Uterus (tissue), 4 donors: ENCODE data around the gene OSBPL1A. TPM values are rescaled to one million over a fixed set of nuclear protein-coding genes. Genes with fewer than 3 reads are reported as not detected.

Source experiments
- DNase-seq, 2 donors: peaks; one replicate each; pipeline ENCODE4 v3.0.0-alpha.2; 2019 to 2020
- H3K27ac ChIP-seq, 2 donors: fragments of 200-600 bp; sonication (generic); 1 replicate in 1 of 2; 2 replicates in 1 of 2; pipeline ENCODE4 v1.5.1; 2016 to 2018
- H3K27me3 ChIP-seq, 2 donors: fragments of 200-600 bp; sonication (generic); one replicate each; pipeline ENCODE4 v1.5.1; 2018 to 2019; ENCODE audit warnings: control low read depth in 1 of 2
- H3K36me3 ChIP-seq, 2 donors: fragments of 200-600 bp; sonication (generic); one replicate each; pipeline ENCODE4 v1.5.1; 2019; ENCODE audit warnings: control low read depth in 1 of 2
- H3K4me1 ChIP-seq, 2 donors: fragments of 200-600 bp; sonication (generic); one replicate each; pipeline ENCODE4 v1.5.1; 2018 to 2019; ENCODE audit warnings: control low read depth in 1 of 2
- H3K4me3 ChIP-seq, 2 donors: fragments of 200-600 bp; sonication (generic); 1 replicate in 1 of 2; 2 replicates in 1 of 2; pipeline ENCODE4 v1.5.1; 2018 to 2019; ENCODE audit warnings: mild to moderate bottlenecking in 1 of 2
- H3K9me3 ChIP-seq, 2 donors: fragments of 200-600 bp; sonication (generic); one replicate each; pipeline ENCODE4 v1.5.1; 2019; ENCODE audit warnings: control low read depth in 1 of 2
- POLR2A ChIP-seq, 2 donors: fragments of 450-650 bp; IDR thresholded peaks; one replicate each; pipeline ENCODE4 v1.6.1; 2016; ENCODE audit warnings: antibody characterized with exemption in 2 of 2, mild to moderate bottlenecking in 1 of 2, moderate library complexity in 1 of 2
- intact Hi-C: fragments of 100-400 bp; cut with DNase I; formaldehyde crosslinking; loops from one replicate; pipeline ENCODE4 v1.15.1; 2023; ENCODE audit warnings: low total_unique reads
- total RNA-seq, 4 donors: library from RNA; depleted of rRNA in 3 of 4; stranded (reverse); fragments of >200 nt in 3 of 4; gene quantifications; one replicate each; pipeline versions ENCODE4 v1.1.0 to v1.2.4, GENCODE V29; 2014 to 2023
- TF ChIP-seq, protein P1 (sequence below), 4 experiments: fragments of 200-600 bp in 2 of 4; fragments of 450-650 bp in 2 of 4; sonication (generic) in 2 of 4; IDR thresholded peaks; one replicate each; pipeline ENCODE4 v1.5.1; 2016 to 2019; ENCODE audit warnings: antibody characterized with exemption in 4 of 4, mild to moderate bottlenecking in 2 of 4, moderate library complexity in 1 of 4
- donor health status: DM: yes; HTN: yes; CAD: no.

Gene OSBPL1A
- total RNA-seq, 4 donors from 2014 or later = 49.4 to 72.4 (median 62.5) TPM

DNA sequence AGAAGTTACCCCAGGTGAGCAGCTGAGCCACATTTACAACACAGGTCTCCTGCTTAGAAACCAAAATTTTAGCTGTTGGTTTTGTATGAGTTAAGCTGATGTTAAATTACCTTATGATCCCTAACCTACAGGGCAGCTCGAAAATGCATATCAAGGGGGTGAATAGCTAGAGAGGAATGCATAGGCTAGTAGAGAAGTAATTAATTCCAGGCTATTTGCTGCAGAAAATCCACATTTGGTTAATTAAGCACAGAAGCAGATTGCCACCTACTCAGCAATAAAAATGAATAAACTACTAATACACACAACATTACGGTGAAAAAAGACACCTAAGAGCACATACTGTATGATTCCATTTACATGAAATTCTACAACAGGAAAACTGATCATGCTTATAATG lies 91.4 kb downstream of the OSBPL1A start:
- Histone ChIP-seq H3K27me3 (no peaks in the 10 kb centered on the region), H3K4me3 (no peak overlapping the region), H3K36me3 (no peaks in the 10 kb centered on the region), H3K9me3 (no peaks in the 10 kb centered on the region), H3K27ac (no peak overlapping the region), H3K4me1 (no peaks in the 10 kb centered on the region)
- intact Hi-C loops = no loop called here
- no peak for TF ChIP-seq POLR2A (IDR thresholded peaks at IDR 0.05)
- TF ChIP-seq, protein P1, sequence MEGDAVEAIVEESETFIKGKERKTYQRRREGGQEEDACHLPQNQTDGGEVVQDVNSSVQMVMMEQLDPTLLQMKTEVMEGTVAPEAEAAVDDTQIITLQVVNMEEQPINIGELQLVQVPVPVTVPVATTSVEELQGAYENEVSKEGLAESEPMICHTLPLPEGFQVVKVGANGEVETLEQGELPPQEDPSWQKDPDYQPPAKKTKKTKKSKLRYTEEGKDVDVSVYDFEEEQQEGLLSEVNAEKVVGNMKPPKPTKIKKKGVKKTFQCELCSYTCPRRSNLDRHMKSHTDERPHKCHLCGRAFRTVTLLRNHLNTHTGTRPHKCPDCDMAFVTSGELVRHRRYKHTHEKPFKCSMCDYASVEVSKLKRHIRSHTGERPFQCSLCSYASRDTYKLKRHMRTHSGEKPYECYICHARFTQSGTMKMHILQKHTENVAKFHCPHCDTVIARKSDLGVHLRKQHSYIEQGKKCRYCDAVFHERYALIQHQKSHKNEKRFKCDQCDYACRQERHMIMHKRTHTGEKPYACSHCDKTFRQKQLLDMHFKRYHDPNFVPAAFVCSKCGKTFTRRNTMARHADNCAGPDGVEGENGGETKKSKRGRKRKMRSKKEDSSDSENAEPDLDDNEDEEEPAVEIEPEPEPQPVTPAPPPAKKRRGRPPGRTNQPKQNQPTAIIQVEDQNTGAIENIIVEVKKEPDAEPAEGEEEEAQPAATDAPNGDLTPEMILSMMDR (IDR thresholded peaks at IDR 0.05) = no peak
- no peak for DNase-seq

DNA sequence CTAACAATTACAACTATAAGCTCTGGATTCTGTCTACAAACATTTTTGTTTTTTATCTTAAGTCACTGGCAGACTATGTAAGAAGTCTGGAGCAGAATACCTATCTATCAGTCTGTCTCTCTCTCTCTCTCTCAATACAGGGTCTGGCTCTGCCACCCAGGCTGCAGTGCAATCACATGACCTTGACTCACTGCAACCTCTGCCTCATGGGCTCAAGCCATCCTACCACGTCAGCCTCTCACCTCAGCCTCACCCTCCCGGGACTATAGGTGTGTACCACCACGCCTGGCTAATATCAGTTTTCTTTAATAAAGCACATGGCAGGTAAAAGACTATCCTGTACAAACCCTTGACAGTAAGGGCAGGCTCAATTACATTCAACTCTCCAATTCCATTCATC lies 96.9 kb downstream of the OSBPL1A start:
- H3K4me1 ChIP-seq = no peaks in the 10 kb centered on the region
- intact Hi-C loops = no loop called here
- no peak overlapping the region for H3K4me3 ChIP-seq
- no peak for DNase-seq
- peaks cover 0 to 2% of the 10 kb centered on the region in 2 donors for H3K36me3 ChIP-seq
- no peaks in the 10 kb centered on the region for H3K9me3 ChIP-seq
- no peaks in the 10 kb centered on the region for H3K27me3 ChIP-seq
- TF ChIP-seq, protein P1 (IDR thresholded peaks at IDR 0.05) = no peak
- TF ChIP-seq POLR2A (IDR thresholded peaks at IDR 0.05) = no peak
- H3K27ac ChIP-seq = no peak overlapping the region

DNA sequence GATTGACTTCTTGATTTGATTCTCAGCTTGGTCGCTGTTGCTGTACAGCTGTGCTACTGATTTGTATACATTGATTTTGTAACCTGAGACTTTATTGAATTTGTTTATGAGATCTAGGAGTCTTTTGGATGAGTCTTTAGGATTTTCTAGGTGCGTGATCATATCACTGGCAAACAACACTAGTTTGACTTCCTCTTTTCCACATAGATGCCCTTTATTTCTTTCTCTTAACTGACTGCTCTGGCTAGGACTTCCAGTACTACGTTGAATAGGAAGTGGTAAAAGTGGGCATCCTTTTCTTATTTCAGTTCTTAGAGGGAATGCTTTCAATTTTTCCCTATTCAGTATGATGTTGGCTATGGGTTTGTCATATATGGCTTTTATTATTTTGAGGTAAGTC lies 101.3 kb downstream of the OSBPL1A start:
- DNase-seq = no peak
- no peak overlapping the region for H3K27ac ChIP-seq
- peaks cover 0 to 2% of the 10 kb centered on the region in 2 donors for H3K36me3 ChIP-seq
- no peak overlapping the region for H3K4me3 ChIP-seq
- intact Hi-C loops = no loop called here
- no peaks in the 10 kb centered on the region for H3K4me1 ChIP-seq
- TF ChIP-seq, protein P1 (IDR thresholded peaks at IDR 0.05) = no peak
- no peak for TF ChIP-seq POLR2A (IDR thresholded peaks at IDR 0.05)
- no peaks in the 10 kb centered on the region for H3K27me3 ChIP-seq
- H3K9me3 ChIP-seq = no peaks in the 10 kb centered on the region

DNA sequence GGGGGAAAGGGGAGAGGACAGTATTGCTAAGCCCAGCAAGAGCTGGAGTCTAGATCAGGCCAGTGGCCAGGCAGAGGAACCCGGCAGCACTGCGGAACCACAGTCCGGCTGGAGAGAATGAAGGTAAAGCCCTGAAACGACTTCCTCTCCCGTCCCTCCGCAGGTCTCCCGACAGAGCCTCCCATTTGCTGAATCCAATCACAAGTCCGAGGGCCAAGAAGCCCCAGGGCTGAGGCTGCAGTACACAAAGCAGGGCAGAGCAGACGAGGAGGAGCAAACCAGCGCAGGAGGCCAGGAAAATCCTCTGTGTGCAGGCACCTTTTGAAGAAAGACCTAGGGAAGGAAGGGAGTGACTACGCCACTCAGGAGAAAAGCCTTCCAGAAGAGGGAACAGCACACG lies 104.4 kb downstream of the OSBPL1A start:
- no peak overlapping the region for H3K4me3 ChIP-seq
- no peak for TF ChIP-seq POLR2A (IDR thresholded peaks at IDR 0.05)
- TF ChIP-seq, protein P1 (IDR thresholded peaks at IDR 0.05) = no peak
- H3K27ac ChIP-seq = no peak overlapping the region
- no peaks in the 10 kb centered on the region for H3K9me3 ChIP-seq
- H3K36me3 ChIP-seq = no peaks in the 10 kb centered on the region
- H3K27me3 ChIP-seq = no peaks in the 10 kb centered on the region
- H3K4me1 ChIP-seq = no peaks in the 10 kb centered on the region
- DNase-seq = no peak
- intact Hi-C loops = no loop called here

DNA sequence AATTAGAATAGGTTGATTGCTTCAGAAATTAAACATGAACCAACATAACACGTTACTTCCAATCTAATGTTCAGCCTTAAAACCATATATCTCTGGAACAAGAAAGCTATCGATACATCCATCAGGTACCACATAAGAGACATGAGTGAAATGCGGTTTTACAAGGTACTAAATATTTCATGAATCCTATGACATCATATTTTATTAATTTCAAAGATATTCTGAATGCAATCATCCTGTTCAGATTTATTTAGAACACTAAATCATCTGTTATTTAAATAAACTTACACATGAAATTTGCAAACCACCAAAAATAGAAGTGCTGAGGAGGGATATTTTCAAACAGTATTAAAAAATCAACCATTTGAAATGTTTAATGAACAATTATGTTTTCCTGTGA lies 119.0 kb downstream of the OSBPL1A start:
- intact Hi-C loops = no loop called here
- no peak for DNase-seq
- Histone ChIP-seq H3K4me3 (no peak overlapping the region), H3K27me3 (no peaks in the 10 kb centered on the region), H3K27ac (no peak overlapping the region), H3K36me3 (no peaks in the 10 kb centered on the region), H3K4me1 (peaks cover 0 to under 1% of the 10 kb centered on the region in 2 donors), H3K9me3 (no peaks in the 10 kb centered on the region)
- TF ChIP-seq, protein P1 (IDR thresholded peaks at IDR 0.05) = no peak
- TF ChIP-seq POLR2A (IDR thresholded peaks at IDR 0.05) = no peak
